ENCODE data around the gene ADM2.

ADM2 gene

GRCh38 chr22:50467341-50467740 lies 14.0 kb upstream of the ADM2 start:
- POLR2A ChIA-PET (ENCODE audit: low non-redundant PET), result no interaction called here
- DNase-seq (ENCODE audit: low spot score), result no peak
- CTCF ChIA-PET, result no interaction called here

GRCh38 chr22:50467773-50468440 lies 13.4 kb upstream of the ADM2 start:
- CTCF ChIA-PET, result no interaction called here
- DNase-seq (ENCODE audit: low spot score), result no peak
- POLR2A ChIA-PET (ENCODE audit: low non-redundant PET), result no interaction called here
- H3K27ac ChIP-seq, result peak overlapping the region; percentile 87
- TF ChIP-seq CTCF (conservative IDR thresholded peaks at IDR 0.05; ENCODE audit: low read depth), result no peak

More at GRCh38 chr22:50467341-50467740, 14.0 kb upstream of the ADM2 start:
- H3K27ac ChIP-seq, result peak overlapping the region; percentile 87; the same call in 1 of the 2 replicates
- no peak for TF ChIP-seq CTCF (conservative IDR thresholded peaks at IDR 0.05; ENCODE audit: low read depth)

GRCh38 chr22:50468626-50469025 lies 12.7 kb upstream of the ADM2 start:
- POLR2A ChIA-PET (ENCODE audit: low non-redundant PET), result no interaction called here
- CTCF ChIA-PET, result interaction anchor here (0.5 kb wide), 1 partner anchor 29 kb away, joined by 3 read pairs; no protein-coding TSS in a partner anchor

GRCh38 chr22:50469377-50470305 lies 11.7 kb upstream of the ADM2 start:
- POLR2A ChIA-PET (ENCODE audit: low non-redundant PET), result no interaction called here
- DNase-seq (ENCODE audit: low spot score), result peak; percentile 72
- CTCF ChIA-PET, result interaction anchor here (0.8 kb wide), 1 partner anchor 69 kb away, joined by 3 read pairs; no protein-coding TSS in a partner anchor
- no peak for TF ChIP-seq CTCF (conservative IDR thresholded peaks at IDR 0.05; ENCODE audit: low read depth)
- peak overlapping the region; percentile 87 for H3K27ac ChIP-seq

More at GRCh38 chr22:50468626-50469025, 12.7 kb upstream of the ADM2 start:
- TF ChIP-seq CTCF (conservative IDR thresholded peaks at IDR 0.05; ENCODE audit: low read depth), result no peak
- DNase-seq (ENCODE audit: low spot score), result no peak
- H3K27ac ChIP-seq, result peak overlapping the region; percentile 87

GRCh38 chr22:50470491-50470890 lies 10.9 kb upstream of the ADM2 start:
- POLR2A ChIA-PET (ENCODE audit: low non-redundant PET), result no interaction called here
- no peak for DNase-seq (ENCODE audit: low spot score)
- CTCF ChIA-PET, result interaction anchor here (0.8 to 0.9 kb wide), 2 partner anchors 13 to 70 kb away, joined by 3 read pairs; no protein-coding TSS in a partner anchor
- no peak for TF ChIP-seq CTCF (conservative IDR thresholded peaks at IDR 0.05; ENCODE audit: low read depth)
- peak overlapping the region; percentile 87 for H3K27ac ChIP-seq

GRCh38 chr22:50471197-50471847 lies 10.0 kb upstream of the ADM2 start:
- peak overlapping the region; percentile 87 for H3K27ac ChIP-seq
- CTCF ChIA-PET, result interaction anchor here (0.9 kb wide), 1 partner anchor 13 kb away, joined by 3 read pairs; no protein-coding TSS in a partner anchor
- no peak for TF ChIP-seq CTCF (conservative IDR thresholded peaks at IDR 0.05; ENCODE audit: low read depth)
- POLR2A ChIA-PET (ENCODE audit: low non-redundant PET), result interaction anchor here (0.6 kb wide), 1 partner anchor 10 kb away, joined by 4 read pairs; the partner anchor contains the start of gene ADM2
- DNase-seq (ENCODE audit: low spot score), result no peak
